H1 (cell line): ENCODE results near the gene MYO16. TPM values are rescaled to one million over a fixed set of nuclear protein-coding genes. Genes with fewer than 3 reads are reported as not detected.

Experiments
- BRCA1 ChIP-seq: IDR thresholded peaks from 2 replicates; pipeline ENCODE4 v1.6.1; 2012; ENCODE audit warnings: low read depth, low read length, improper control_type of control experiment
- CEBPB ChIP-seq: IDR thresholded peaks from 2 replicates; pipeline ENCODE4 v1.6.1; 2012; ENCODE audit warnings: low read depth, low read length
- CTCF ChIP-seq, 3 experiments: IDR thresholded peaks; 1 replicate in 2 of 3; 2 replicates in 1 of 3; pipeline versions ENCODE4 v1.5.1 to v1.6.1; 2011; ENCODE audit warnings: low read length in 3 of 3, mild to moderate bottlenecking in 3 of 3, inconsistent platforms in 2 of 3, low read depth in 1 of 3, moderate library complexity in 1 of 3; ENCODE audit not compliant: insufficient read depth in 1 of 3; ENCODE audit errors: control extremely low read depth in 1 of 3
- KDM4A ChIP-seq: IDR thresholded peaks from one replicate; pipeline ENCODE4 v1.7.1; 2012; ENCODE audit warnings: low read depth, mild to moderate bottlenecking, moderate library complexity, low read length, inconsistent platforms; ENCODE audit not compliant: severe bottlenecking
- POLR2AphosphoS5 ChIP-seq: IDR thresholded peaks from 2 replicates; pipeline ENCODE4 v1.6.1; 2011; ENCODE audit warnings: low read depth, low read length
- SIN3A ChIP-seq, 2 experiments: IDR thresholded peaks in 1 of 2; conservative IDR thresholded peaks in 1 of 2; 2 replicates each; pipeline ENCODE4 v1.6.1; 2011 to 2012; ENCODE audit warnings: low read length in 2 of 2, improper control_type of control experiment in 1 of 2, low read depth in 1 of 2, mild to moderate bottlenecking in 1 of 2
- polyA plus RNA-seq, 7 experiments: library from polyadenylated mRNA; depleted of rRNA in 3 of 7; stranded (reverse) in 5 of 7; unstranded in 2 of 7; fragments of >200 nt in 5 of 7; fragments of 200-250 nt in 2 of 7; gene quantifications; 1 replicate in 5 of 7; 2 replicates in 1 of 7; 4 replicates in 1 of 7; pipeline versions ENCODE4 v1.2.1 to v1.2.3, GENCODE V29; 2011 to 2013; ENCODE audit warnings: missing spikeins in 2 of 7, mixed read lengths in 2 of 7
- total RNA-seq: library from RNA; stranded (reverse); fragmentation: NEBNext Ultra II Directional; extraction: Animal tissue kit (Norgen Biotek cat#: 25700); gene quantifications from 2 replicates; pipeline ENCODE4 v1.2.1, GENCODE V29; 2021

The MYO16 gene
- total and polyA plus RNA-seq, 2 of the 8 experiments (the other 6 are each of a cell fraction or from before 2014, with no cell fraction given), result 0.02 to 0.22 TPM

GRCh38 chr13:109152311-109152820 lies 523.0 kb downstream of the MYO16 start (continued):
- TF ChIP-seq CTCF (IDR thresholded peaks at IDR 0.05; ENCODE audit: control extremely low read depth in 1 of 3, insufficient read depth in 1 of 3, low read depth in 1 of 3, low read length in 3 of 3), result no peak
- no peak for TF ChIP-seq BRCA1
- no peak for TF ChIP-seq CEBPB
- TF ChIP-seq KDM4A, result no peak
- TF ChIP-seq SIN3A (conservative IDR thresholded peaks at IDR 0.05 in 1 of 2, IDR thresholded peaks at IDR 0.05 in 1 of 2; ENCODE audit: low read depth in 1 of 2, low read length in 2 of 2), result no peak
- no peak for TF ChIP-seq POLR2AphosphoS5
